ENCODE measurements around the gene C7orf33.
"Not testable (repeated sequence)": the region's sequence is repeated elsewhere in the genome, so short reads cannot be mapped to it uniquely, and the experiment has no call there.

C7orf33 gene

GRCh38 chr7:148587076-148587475, 3.5 kb upstream of the C7orf33 start:
- Histone ChIP-seq H3K27me3 (ENCODE audit: insufficient read depth, low read length) (no peaks in the 10 kb centered on the region), H2AFZ (ENCODE audit: low read depth, low read length) (no peak overlapping the region), H3K36me3 (ENCODE audit: insufficient read depth, low read length) (no peaks in the 10 kb centered on the region), H3K9me3 (ENCODE audit: low read length) (no peaks in the 10 kb centered on the region), H3K4me3 (ENCODE audit: low read length) (no peak overlapping the region), H3K4me1 (ENCODE audit: insufficient read depth, low read length) (peaks cover 16% of the 10 kb centered on the region)

- no peak overlapping the region for H3K4me3 ChIP-seq (ENCODE audit: low read length)
- H3K9me3 ChIP-seq (ENCODE audit: low read length): no peaks in the 10 kb centered on the region
- H3K36me3 ChIP-seq (ENCODE audit: insufficient read depth, low read length): no peaks in the 10 kb centered on the region
- no peaks in the 10 kb centered on the region for H3K27me3 ChIP-seq (ENCODE audit: insufficient read depth, low read length)
- no peak overlapping the region for H2AFZ ChIP-seq (ENCODE audit: low read depth, low read length)
- H3K4me1 ChIP-seq (ENCODE audit: insufficient read depth, low read length): peaks cover 17% of the 10 kb centered on the region
Observed at GRCh38 chr7:148588168-148588567, 2.4 kb upstream of the C7orf33 start.

DNA sequence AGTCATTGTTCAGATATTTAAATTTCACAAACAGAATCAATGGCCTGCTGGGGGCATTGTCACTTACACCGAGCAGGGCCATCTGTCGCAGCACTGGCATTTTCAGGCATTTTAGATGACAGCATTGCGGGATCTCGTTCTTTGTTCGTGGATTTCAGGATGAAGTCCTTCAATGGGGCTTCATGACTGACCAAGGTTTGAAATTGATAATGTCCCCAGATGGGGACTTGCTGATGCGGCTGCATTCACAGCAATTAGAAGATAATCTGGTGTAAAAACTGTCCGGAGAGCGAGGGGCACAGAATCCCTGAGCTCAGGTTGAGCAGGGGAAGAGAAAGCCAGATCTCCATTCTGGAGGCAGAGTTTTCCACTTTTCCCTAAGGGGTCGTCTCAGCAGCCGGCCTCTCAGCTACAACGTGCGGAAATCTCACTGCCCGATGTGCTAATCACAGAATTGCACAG, 1.9 kb upstream of the C7orf33 start:
- Histone ChIP-seq H3K4me3 (ENCODE audit: low read length) (no peak overlapping the region), H3K4me1 (ENCODE audit: insufficient read depth, low read length) (peaks cover 17% of the 10 kb centered on the region), H3K9me3 (ENCODE audit: low read length) (no peaks in the 10 kb centered on the region), H3K36me3 (ENCODE audit: insufficient read depth, low read length) (no peaks in the 10 kb centered on the region), H3K27me3 (ENCODE audit: insufficient read depth, low read length) (no peaks in the 10 kb centered on the region), H2AFZ (ENCODE audit: low read depth, low read length) (no peak overlapping the region)

DNA sequence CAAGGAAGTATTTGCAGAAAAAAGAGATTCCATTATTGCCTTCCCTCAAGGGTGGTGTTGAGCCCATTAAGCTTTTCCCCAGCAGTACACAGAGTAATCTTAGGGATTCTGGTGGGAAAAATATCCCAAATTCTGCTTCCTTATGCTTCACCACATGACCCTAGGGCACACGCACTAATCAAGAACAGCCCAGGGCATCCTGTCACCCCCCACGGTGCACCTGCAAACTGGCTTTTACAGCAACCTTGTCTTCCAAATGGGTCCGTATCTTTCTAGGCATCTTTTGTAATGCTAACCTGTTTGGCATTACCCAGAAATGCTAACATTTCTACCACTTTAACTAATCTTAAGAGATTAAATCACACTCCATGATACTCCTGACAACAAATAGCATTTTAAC, 926 bp upstream of the C7orf33 start:
- Histone ChIP-seq H3K4me3 (ENCODE audit: low read length) (no peak overlapping the region), H3K4me1 (ENCODE audit: insufficient read depth, low read length) (peaks cover 17% of the 10 kb centered on the region), H3K36me3 (ENCODE audit: insufficient read depth, low read length) (no peaks in the 10 kb centered on the region), H3K27me3 (ENCODE audit: insufficient read depth, low read length) (no peaks in the 10 kb centered on the region), H2AFZ (ENCODE audit: low read depth, low read length) (no peak overlapping the region), H3K9me3 (ENCODE audit: low read length) (no peaks in the 10 kb centered on the region)

- H3K9me3 ChIP-seq (ENCODE audit: low read length); H3K27me3 ChIP-seq (ENCODE audit: insufficient read depth, low read length); H3K4me3 ChIP-seq (ENCODE audit: low read length); H3K36me3 ChIP-seq (ENCODE audit: insufficient read depth, low read length); H2AFZ ChIP-seq (ENCODE audit: low read depth, low read length); H3K4me1 ChIP-seq (ENCODE audit: insufficient read depth, low read length): not testable (repeated sequence)
Observed at GRCh38 chr7:148596354-148596753, 5.8 kb downstream of the C7orf33 start.

GRCh38 chr7:148598351-148598750, 7.8 kb downstream of the C7orf33 start:
- no peaks in the 10 kb centered on the region for H3K36me3 ChIP-seq (ENCODE audit: insufficient read depth, low read length)
- no peaks in the 10 kb centered on the region for H3K4me1 ChIP-seq (ENCODE audit: insufficient read depth, low read length)
- no peak overlapping the region for H3K4me3 ChIP-seq (ENCODE audit: low read length)
- H3K9me3 ChIP-seq (ENCODE audit: low read length): no peaks in the 10 kb centered on the region
- no peak overlapping the region for H2AFZ ChIP-seq (ENCODE audit: low read depth, low read length)
- no peaks in the 10 kb centered on the region for H3K27me3 ChIP-seq (ENCODE audit: insufficient read depth, low read length)

- Histone ChIP-seq H2AFZ (ENCODE audit: low read depth, low read length) (no peak overlapping the region), H3K4me3 (ENCODE audit: low read length) (no peak overlapping the region), H3K27me3 (ENCODE audit: insufficient read depth, low read length) (peaks cover 2% of the 10 kb centered on the region), H3K9me3 (ENCODE audit: low read length) (peaks cover 2% of the 10 kb centered on the region), H3K4me1 (ENCODE audit: insufficient read depth, low read length) (peaks cover 6% of the 10 kb centered on the region), H3K36me3 (ENCODE audit: insufficient read depth, low read length) (no peaks in the 10 kb centered on the region)
Observed at GRCh38 chr7:148605350-148605749, 14.8 kb downstream of the C7orf33 start.

DNA sequence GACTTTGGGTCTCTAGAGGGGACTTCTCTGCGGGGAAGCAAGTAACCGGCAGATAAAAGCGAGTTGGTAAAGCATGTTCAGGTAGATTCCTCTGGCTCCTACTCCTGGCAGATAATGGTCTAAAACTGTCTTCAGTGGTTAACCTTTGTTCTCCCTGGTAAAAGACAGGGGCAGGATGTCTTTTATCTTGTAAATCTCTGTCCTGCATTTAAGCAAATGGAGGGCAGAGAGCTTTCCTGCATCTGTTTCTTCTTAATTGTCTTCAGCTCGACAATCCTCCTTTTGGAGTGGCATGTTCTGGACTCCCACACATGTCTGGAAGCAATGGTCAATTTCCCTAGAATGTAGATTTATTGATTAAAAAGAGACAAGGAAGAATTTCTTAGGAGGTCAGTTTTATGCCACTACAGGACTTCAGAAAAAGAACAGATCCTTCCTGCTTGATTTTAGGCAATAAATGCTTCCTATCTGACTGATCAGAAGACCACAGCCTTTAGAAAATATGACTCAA, 16.6 kb downstream of the C7orf33 start:
- Histone ChIP-seq H3K36me3 (ENCODE audit: insufficient read depth, low read length) (no peaks in the 10 kb centered on the region), H3K4me1 (ENCODE audit: insufficient read depth, low read length) (peaks cover 6% of the 10 kb centered on the region), H3K27me3 (ENCODE audit: insufficient read depth, low read length) (peaks cover 2% of the 10 kb centered on the region), H3K9me3 (ENCODE audit: low read length) (peaks cover 2% of the 10 kb centered on the region), H3K4me3 (ENCODE audit: low read length) (no peak overlapping the region), H2AFZ (ENCODE audit: low read depth, low read length) (no peak overlapping the region)

DNA sequence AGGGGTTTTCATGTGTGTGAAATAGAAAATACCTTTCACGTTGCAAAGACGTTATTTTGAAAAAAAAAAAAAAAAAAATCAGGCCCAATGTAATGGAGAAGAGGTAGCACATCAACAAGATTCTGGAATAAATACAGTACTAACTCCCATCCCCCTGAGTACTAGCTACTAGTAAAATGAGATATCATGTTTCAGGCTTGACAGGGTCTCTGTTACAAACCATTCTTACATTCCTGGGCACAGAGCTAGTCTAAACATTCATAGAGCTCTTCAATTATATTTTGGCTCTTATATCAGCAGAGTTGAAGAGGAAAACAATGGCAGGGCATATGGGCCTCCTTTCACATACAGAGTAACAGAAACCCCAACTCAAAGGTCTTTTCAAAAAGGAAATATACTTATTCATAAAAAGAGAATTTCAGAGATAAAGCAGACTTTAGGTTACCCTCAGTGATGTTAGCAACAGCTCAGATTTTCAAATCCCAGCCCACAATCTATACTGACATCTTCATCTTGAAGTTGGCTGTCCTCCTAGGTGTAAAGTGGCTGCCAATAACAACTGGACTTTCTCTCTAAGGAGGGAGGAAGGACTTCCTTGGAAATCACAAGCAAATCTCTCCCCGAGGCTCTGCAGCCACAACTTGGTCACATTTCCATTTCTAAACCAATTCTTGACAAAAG, 18.6 kb downstream of the C7orf33 start:
- Histone ChIP-seq H3K36me3 (ENCODE audit: insufficient read depth, low read length) (no peaks in the 10 kb centered on the region), H3K9me3 (ENCODE audit: low read length) (peaks cover 2% of the 10 kb centered on the region), H3K27me3 (ENCODE audit: insufficient read depth, low read length) (peaks cover 5% of the 10 kb centered on the region), H2AFZ (ENCODE audit: low read depth, low read length) (no peak overlapping the region), H3K4me1 (ENCODE audit: insufficient read depth, low read length) (peaks cover 6% of the 10 kb centered on the region), H3K4me3 (ENCODE audit: low read length) (no peak overlapping the region)

DNA sequence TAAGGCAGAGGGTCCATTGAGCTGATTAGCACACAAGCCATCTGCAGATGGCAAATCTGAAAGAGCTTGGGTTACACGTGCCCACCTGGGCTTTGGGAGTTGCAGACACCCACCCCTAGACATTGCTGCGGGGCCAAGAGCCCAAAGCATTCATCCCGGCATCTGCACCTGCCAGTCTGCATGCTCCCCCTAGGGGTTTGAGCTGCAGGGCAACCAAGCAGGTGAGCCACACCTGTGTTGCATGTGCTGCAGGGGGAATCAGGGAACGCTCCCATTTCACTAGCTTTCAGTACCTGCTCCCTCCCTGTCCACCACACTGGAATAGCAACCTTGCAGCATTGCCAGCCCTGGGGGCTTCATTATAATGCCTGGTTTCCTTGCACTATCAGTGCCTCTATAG, 21.1 kb downstream of the C7orf33 start:
- Histone ChIP-seq H3K4me3 (ENCODE audit: low read length) (no peak overlapping the region), H3K36me3 (ENCODE audit: insufficient read depth, low read length) (no peaks in the 10 kb centered on the region), H3K9me3 (ENCODE audit: low read length) (no peaks in the 10 kb centered on the region), H3K4me1 (ENCODE audit: insufficient read depth, low read length) (peaks cover 6% of the 10 kb centered on the region), H2AFZ (ENCODE audit: low read depth, low read length) (no peak overlapping the region), H3K27me3 (ENCODE audit: insufficient read depth, low read length) (peaks cover 3% of the 10 kb centered on the region)

- Histone ChIP-seq H3K27me3 (ENCODE audit: insufficient read depth, low read length) (peaks cover 3% of the 10 kb centered on the region), H3K4me3 (ENCODE audit: low read length) (no peak overlapping the region), H3K9me3 (ENCODE audit: low read length) (no peaks in the 10 kb centered on the region), H3K36me3 (ENCODE audit: insufficient read depth, low read length) (no peaks in the 10 kb centered on the region), H2AFZ (ENCODE audit: low read depth, low read length) (no peak overlapping the region), H3K4me1 (ENCODE audit: insufficient read depth, low read length) (no peaks in the 10 kb centered on the region)
Observed at GRCh38 chr7:148615085-148615730, 24.6 kb downstream of the C7orf33 start.

GRCh38 chr7:148620749-148621359, 30.3 kb downstream of the C7orf33 start:
- Histone ChIP-seq H3K4me1 (ENCODE audit: insufficient read depth, low read length) (no peaks in the 10 kb centered on the region), H3K4me3 (ENCODE audit: low read length) (no peak overlapping the region), H3K36me3 (ENCODE audit: insufficient read depth, low read length) (no peaks in the 10 kb centered on the region), H3K27me3 (ENCODE audit: insufficient read depth, low read length) (peaks cover 4% of the 10 kb centered on the region), H2AFZ (ENCODE audit: low read depth, low read length) (no peak overlapping the region), H3K9me3 (ENCODE audit: low read length) (peaks cover 2% of the 10 kb centered on the region)

DNA sequence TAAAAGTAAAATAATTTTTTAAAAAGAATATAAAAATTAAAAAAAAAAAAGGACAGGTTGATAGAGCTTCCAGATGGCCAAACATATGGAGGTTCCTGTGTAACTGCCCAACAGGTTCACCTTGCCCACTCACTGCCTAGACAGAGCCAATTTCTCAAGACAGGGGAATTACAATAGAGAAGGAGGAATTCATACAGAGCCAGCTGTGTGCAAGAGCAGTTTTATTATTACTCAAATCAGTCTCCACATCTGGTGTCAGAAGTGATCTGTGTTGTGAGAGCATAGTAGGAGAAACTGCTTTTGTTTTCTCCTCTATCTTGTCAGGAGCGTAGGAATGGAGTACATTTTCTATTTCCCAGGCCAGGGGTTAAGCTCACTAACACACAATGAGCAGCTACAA, 31.0 kb downstream of the C7orf33 start:
- H3K36me3 ChIP-seq (ENCODE audit: insufficient read depth, low read length): no peaks in the 10 kb centered on the region
- H2AFZ ChIP-seq (ENCODE audit: low read depth, low read length): no peak overlapping the region
- no peaks in the 10 kb centered on the region for H3K4me1 ChIP-seq (ENCODE audit: insufficient read depth, low read length)
- no peak overlapping the region for H3K4me3 ChIP-seq (ENCODE audit: low read length)
- H3K9me3 ChIP-seq (ENCODE audit: low read length): peaks cover 2% of the 10 kb centered on the region
- H3K27me3 ChIP-seq (ENCODE audit: insufficient read depth, low read length): peaks cover 4% of the 10 kb centered on the region

Measured in neuron (in vitro differentiated cells).